ENCODE data around the gene AMZ2.
"Not testable (repeated sequence)": the region's sequence is repeated elsewhere in the genome, so short reads cannot be mapped to it uniquely, and the experiment has no call there.

Gene AMZ2, protein sequence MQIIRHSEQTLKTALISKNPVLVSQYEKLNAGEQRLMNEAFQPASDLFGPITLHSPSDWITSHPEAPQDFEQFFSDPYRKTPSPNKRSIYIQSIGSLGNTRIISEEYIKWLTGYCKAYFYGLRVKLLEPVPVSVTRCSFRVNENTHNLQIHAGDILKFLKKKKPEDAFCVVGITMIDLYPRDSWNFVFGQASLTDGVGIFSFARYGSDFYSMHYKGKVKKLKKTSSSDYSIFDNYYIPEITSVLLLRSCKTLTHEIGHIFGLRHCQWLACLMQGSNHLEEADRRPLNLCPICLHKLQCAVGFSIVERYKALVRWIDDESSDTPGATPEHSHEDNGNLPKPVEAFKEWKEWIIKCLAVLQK

DNA sequence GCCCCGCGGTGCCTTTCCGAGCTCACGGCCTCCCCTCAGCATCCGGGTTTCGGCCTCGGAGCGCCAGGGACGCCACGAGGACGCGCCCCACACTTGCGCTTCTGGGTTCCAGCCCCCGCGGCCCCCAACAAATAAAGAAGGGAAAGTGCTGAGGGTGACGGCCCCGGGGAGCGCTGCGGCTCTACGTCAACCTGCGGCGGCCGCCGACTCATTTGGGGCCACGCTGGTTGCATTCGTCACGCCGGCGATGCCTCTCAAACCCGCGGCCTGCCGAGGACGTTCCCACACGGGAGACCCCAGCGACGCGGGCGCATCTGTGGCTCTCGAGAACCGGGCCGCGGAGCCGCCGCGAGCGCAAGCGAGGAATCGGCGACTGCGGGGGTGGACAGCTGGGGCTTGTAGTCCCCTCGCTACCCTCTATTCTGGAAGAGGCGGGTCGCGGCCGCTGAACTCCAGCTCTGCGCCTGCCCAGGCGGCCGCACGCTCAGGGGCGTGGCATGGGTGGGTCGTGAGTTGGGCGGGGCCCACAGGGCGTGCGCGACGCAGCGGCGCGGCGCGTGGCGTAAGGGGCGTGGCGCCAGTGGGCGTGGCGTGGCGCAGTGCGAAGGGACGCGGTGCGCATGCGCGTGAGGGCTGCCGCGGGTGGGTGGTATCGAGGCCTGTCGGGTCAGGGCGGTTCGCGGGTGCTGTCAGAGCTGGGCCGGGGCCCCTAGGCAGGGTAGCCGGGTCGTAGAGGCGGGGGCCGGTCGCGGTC, at the start of gene AMZ2:
AMZ2 (plus strand) TSS at position 599 of the 754 bp plus-strand sequence. CDS start 2,145 bp downstream, outside the sequence.
- FAIRE-seq (no peak), DNase-seq (ENCODE audit: insufficient read length, low spot score) (peak; percentile 63)
- TF ChIP-seq, protein P1, sequence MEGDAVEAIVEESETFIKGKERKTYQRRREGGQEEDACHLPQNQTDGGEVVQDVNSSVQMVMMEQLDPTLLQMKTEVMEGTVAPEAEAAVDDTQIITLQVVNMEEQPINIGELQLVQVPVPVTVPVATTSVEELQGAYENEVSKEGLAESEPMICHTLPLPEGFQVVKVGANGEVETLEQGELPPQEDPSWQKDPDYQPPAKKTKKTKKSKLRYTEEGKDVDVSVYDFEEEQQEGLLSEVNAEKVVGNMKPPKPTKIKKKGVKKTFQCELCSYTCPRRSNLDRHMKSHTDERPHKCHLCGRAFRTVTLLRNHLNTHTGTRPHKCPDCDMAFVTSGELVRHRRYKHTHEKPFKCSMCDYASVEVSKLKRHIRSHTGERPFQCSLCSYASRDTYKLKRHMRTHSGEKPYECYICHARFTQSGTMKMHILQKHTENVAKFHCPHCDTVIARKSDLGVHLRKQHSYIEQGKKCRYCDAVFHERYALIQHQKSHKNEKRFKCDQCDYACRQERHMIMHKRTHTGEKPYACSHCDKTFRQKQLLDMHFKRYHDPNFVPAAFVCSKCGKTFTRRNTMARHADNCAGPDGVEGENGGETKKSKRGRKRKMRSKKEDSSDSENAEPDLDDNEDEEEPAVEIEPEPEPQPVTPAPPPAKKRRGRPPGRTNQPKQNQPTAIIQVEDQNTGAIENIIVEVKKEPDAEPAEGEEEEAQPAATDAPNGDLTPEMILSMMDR (IDR thresholded peaks at IDR 0.05; ENCODE audit: insufficient read depth, missing control alignments), result no peak

DNA sequence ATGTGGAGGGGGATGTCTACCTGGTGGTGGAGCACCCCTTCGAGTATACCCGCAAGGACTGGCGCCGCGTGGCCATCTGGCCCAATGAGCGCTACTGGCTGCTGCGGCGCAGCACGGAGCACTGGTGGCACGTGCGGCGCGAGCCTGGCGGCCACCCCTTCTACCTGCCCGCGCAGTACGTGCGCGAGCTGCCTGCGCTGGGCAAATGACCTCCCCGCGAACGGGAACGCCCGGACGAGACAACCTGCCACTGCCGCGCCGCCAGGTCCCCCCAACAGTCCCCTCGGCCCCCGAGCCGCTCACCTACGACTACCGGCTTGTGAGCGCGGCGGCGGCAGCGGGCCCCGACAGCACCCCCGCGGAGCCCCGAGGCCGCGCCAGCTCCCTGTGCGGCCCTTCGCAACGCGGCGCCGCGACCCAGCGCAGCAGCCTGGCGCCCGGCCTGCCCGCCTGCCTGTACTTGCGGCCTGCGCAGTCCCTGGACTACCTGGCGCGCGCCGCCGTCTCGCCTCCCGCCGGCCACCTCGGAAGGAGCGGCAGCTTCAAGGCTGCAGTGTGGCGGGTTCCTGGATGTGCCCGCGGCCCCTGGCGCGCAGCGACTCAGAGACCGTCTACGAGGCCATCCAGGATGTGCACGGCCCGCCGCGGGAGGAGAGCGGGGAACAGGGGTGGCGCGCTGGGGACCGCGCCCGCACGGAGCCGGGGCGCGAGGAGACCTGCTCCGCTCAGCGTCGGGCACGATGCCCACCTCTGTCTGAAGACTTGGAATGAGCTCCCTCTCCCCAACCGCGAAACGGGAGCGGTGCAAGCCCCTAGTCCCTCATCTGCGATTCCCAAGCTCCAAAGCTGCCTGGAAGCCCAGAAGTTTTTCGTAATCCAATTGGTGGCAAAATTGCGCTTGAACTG, 48.7 kb upstream of the AMZ2 start:
- FAIRE-seq (no peak), DNase-seq (ENCODE audit: insufficient read length, low spot score) (no peak)
- TF ChIP-seq, protein P1 (IDR thresholded peaks at IDR 0.05; ENCODE audit: insufficient read depth, missing control alignments), result no peak

DNA sequence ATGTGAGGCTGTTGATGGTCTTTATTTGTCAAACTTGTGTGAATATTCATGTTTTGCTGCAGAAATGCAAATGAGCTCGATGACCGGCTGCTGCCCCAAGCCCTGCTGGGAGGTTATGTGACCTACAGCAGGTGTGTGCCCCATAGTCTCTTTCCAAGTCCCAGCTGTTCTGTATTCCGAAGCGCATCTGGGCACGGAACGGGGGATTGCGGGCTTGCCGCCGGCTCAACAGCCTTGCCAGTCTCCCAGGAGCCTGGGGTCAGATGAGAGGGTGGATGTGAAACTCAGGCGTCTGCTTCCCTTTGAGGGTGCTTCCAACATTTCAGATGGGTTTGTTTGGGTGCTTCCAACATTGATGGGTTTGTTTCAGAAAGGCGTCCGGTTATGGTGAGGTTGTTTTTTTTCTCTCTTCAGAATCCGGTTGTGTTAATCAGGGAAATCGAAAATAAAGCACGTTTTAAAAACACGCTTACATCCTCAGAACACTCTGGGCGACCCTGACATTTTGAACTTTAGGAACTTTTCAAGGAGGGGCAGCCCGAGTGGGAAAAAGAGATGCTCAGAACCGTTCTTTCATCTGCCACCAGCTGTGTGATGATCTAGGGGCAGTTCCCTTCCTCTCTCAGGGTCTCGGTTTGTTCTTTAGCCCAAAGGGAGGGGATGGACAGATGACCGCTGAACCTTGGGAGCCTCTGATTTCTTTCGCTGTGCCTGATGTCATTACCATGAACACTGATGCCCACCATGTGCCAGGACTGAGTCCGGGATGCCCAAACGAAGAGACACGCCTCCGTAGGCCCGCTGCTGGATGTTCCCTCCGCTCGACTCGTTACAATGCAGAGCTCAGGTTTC, 47.8 kb upstream of the AMZ2 start:
- FAIRE-seq, result no peak
- TF ChIP-seq, protein P1 (IDR thresholded peaks at IDR 0.05; ENCODE audit: insufficient read depth, missing control alignments), result no peak
- no peak for DNase-seq (ENCODE audit: insufficient read length, low spot score)

- TF ChIP-seq, protein P1 (IDR thresholded peaks at IDR 0.05; ENCODE audit: insufficient read depth, missing control alignments), result peak; percentile 85
- FAIRE-seq (no peak), DNase-seq (ENCODE audit: insufficient read length, low spot score) (peak; percentile 41)
Measured at GRCh38 chr17:68200689-68201417, 47.0 kb upstream of the AMZ2 start.

- not testable (repeated sequence) for FAIRE-seq; DNase-seq (ENCODE audit: insufficient read length, low spot score)
Measured at GRCh38 chr17:68201418-68201771, 46.4 kb upstream of the AMZ2 start.

DNA sequence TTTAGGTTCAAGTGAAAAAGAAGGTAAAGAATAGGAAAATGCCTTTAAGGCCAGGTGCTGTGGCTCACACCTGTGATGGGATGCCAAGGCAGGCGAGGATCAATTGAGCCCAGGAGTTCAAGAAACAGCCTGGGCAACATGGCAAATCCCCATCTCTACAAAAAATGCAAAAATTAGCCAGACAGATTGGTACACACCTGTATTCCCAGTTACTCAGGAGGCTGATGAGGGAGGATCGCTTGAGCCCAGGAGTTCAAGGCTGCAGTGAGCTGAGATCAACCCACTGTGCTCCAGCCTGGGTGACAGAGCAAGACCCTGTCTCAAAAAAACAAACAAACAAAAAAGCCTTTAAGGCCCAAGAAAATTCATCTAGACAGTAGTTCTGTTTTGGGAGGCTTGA, 45.5 kb upstream of the AMZ2 start:
- FAIRE-seq, result not testable (repeated sequence)

DNA sequence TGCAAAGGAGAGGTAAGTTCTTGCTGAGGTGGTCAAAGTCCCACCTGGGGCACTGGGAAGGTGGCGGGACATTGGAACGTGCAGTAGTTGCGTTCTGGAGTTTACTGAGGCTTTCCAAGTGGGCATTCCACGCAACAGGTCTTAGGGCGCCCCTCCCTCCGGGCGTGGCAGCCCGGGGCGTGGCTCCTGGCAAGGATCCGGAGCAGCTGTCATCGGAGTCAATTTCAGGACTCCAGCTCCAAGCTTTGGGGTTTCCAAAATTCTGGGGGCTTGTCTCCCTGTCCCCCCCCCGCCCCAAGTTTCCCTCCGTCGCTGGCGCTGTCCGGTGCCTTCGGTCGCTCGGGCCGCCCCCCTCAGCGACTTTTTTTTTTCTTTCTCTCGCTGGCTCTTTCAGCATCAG, 43.1 kb upstream of the AMZ2 start:
- no peak for DNase-seq (ENCODE audit: insufficient read length, low spot score)
- TF ChIP-seq, protein P1 (IDR thresholded peaks at IDR 0.05; ENCODE audit: insufficient read depth, missing control alignments), result no peak
- FAIRE-seq, result no peak

More for the DNA sequence above, 45.5 kb upstream of the AMZ2 start:
- DNase-seq (ENCODE audit: insufficient read length, low spot score), result not testable (repeated sequence)
